Thoracic aorta (tissue), 2 donors: Measurements from ENCODE around the gene NEUROG3. TPM values are rescaled to one million over a fixed set of nuclear protein-coding genes. Genes with fewer than 3 reads are reported as not detected.

Experiments used
- ATAC-seq: fragments of 150-250 bp; one replicate; pipeline ENCODE4 v1.8.0; 2017; ENCODE audit warnings: low read depth; ENCODE audit not compliant: insufficient number of reproducible peaks, low FRiP score
- DNase-seq: peaks from one replicate; pipeline ENCODE4 v3.0.0-alpha.2; 2020; ENCODE audit warnings: low spot score
- H3K27ac ChIP-seq, 2 donors: fragments of 200-600 bp; sonication (generic); 1 replicate in 1 of 2; 2 replicates in 1 of 2; pipeline ENCODE4 v1.5.1; 2016; ENCODE audit warnings: mild to moderate bottlenecking in 2 of 2, moderate library complexity in 2 of 2
- H3K27me3 ChIP-seq: fragments of 200-600 bp; sonication (generic); replicated peaks from 2 replicates; pipeline ENCODE4 v1.6.0; 2016; ENCODE audit warnings: mild to moderate bottlenecking; ENCODE audit not compliant: insufficient read depth
- H3K36me3 ChIP-seq: fragments of 200-600 bp; sonication (generic); one replicate; pipeline ENCODE4 v1.5.1; 2016
- H3K4me1 ChIP-seq, 2 donors: fragments of 200-600 bp; sonication (generic); 1 replicate in 1 of 2; 2 replicates in 1 of 2; pipeline versions ENCODE4 v1.5.1 to v1.6.0; 2016; ENCODE audit warnings: low read depth in 2 of 2, mild to moderate bottlenecking in 1 of 2; ENCODE audit not compliant: control insufficient read depth in 1 of 2
- H3K4me3 ChIP-seq: fragments of 200-600 bp; sonication (generic); 2 replicates; pipeline ENCODE4 v1.5.1; 2016; ENCODE audit warnings: mild to moderate bottlenecking
- H3K9me3 ChIP-seq: fragments of 200-600 bp; sonication (generic); 2 replicates; pipeline ENCODE4 v1.5.1; 2016
- total RNA-seq, 2 donors: library from RNA; depleted of rRNA; stranded (reverse); fragments of >200 nt; gene quantifications; one replicate each; pipeline versions ENCODE4 v1.1.0 to v1.2.3, GENCODE V29; 2016
- TF ChIP-seq, protein P1 (sequence below): fragments of 200-600 bp; sonication (generic); IDR thresholded peaks from one replicate; pipeline ENCODE4 v1.5.1; 2019; ENCODE audit warnings: antibody characterized with exemption

Gene NEUROG3
- total RNA-seq, 2 donors from 2014 or later: 2.8 TPM; not detected in 1

- no peaks in the 10 kb centered on the region for H3K4me1 ChIP-seq
- H3K36me3 ChIP-seq: no peaks in the 10 kb centered on the region
- ATAC-seq: no peak
- peaks cover 7% of the 10 kb centered on the region for H3K9me3 ChIP-seq
- H3K27me3 ChIP-seq: no peaks in the 10 kb centered on the region
- H3K27ac ChIP-seq: no peak overlapping the region
- TF ChIP-seq, protein P1, sequence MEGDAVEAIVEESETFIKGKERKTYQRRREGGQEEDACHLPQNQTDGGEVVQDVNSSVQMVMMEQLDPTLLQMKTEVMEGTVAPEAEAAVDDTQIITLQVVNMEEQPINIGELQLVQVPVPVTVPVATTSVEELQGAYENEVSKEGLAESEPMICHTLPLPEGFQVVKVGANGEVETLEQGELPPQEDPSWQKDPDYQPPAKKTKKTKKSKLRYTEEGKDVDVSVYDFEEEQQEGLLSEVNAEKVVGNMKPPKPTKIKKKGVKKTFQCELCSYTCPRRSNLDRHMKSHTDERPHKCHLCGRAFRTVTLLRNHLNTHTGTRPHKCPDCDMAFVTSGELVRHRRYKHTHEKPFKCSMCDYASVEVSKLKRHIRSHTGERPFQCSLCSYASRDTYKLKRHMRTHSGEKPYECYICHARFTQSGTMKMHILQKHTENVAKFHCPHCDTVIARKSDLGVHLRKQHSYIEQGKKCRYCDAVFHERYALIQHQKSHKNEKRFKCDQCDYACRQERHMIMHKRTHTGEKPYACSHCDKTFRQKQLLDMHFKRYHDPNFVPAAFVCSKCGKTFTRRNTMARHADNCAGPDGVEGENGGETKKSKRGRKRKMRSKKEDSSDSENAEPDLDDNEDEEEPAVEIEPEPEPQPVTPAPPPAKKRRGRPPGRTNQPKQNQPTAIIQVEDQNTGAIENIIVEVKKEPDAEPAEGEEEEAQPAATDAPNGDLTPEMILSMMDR: no peak
- no peak for DNase-seq
- H3K4me3 ChIP-seq: no peak overlapping the region
Observed at GRCh38 chr10:69614130-69614529, 40.9 kb upstream of the NEUROG3 start.

DNA sequence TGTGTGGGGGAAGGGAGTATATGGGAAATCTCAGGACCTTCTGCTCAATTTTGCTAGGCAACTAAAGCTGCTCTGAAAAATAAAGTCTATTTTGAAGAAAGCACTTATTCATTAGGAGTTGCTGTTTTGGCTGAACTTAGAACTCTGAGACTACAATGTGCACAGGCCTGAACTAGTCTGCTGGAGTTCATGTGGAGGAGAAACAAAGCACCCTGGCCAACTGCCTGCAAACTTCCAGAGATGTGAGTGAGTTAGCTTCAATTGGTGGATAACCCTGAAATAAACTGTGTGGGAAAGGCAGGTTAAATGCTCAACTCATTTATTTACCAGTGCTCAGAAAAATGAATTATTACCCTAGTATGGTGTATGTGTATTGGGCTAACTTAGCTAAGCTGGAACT lies 39.5 kb upstream of the NEUROG3 start:
- Histone ChIP-seq H3K9me3 (peaks cover 10% of the 10 kb centered on the region), H3K4me3 (no peak overlapping the region), H3K36me3 (no peaks in the 10 kb centered on the region), H3K4me1 (no peaks in the 10 kb centered on the region), H3K27ac (no peak overlapping the region), H3K27me3 (no peaks in the 10 kb centered on the region)
- ATAC-seq (no peak), DNase-seq (no peak)
- TF ChIP-seq, protein P1: no peak

DNA sequence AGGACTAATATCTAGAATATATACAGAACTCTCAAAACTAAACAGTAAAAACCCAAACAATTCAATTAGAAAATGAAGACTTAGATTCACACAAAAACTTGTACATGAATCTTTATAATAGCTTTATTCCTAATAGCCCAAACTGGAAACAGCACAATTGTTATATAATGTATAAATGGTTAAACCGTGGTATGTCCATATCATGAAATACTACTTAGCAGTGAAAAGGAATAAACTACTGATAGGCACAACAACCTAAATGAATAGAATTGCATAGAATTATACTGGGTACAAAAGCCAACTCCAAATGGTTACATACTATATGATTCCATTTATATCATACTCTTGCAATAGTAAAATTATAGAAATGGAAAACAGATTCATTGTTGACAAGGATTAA lies 35.9 kb upstream of the NEUROG3 start:
- Histone ChIP-seq H3K4me3 (no peak overlapping the region), H3K27ac (no peak overlapping the region), H3K36me3 (no peaks in the 10 kb centered on the region), H3K4me1 (no peaks in the 10 kb centered on the region), H3K27me3 (no peaks in the 10 kb centered on the region), H3K9me3 (peaks cover 10% of the 10 kb centered on the region)
- DNase-seq (no peak), ATAC-seq (no peak)
- TF ChIP-seq, protein P1: no peak

GRCh38 chr10:69600761-69601330 lies 27.6 kb upstream of the NEUROG3 start:
- Histone ChIP-seq H3K36me3 (no peaks in the 10 kb centered on the region), H3K27ac (no peak overlapping the region), H3K4me1 (no peaks in the 10 kb centered on the region), H3K4me3 (no peak overlapping the region), H3K27me3 (no peaks in the 10 kb centered on the region), H3K9me3 (no peaks in the 10 kb centered on the region)
- TF ChIP-seq, protein P1: no peak
- no peak for ATAC-seq
- DNase-seq: no peak

DNA sequence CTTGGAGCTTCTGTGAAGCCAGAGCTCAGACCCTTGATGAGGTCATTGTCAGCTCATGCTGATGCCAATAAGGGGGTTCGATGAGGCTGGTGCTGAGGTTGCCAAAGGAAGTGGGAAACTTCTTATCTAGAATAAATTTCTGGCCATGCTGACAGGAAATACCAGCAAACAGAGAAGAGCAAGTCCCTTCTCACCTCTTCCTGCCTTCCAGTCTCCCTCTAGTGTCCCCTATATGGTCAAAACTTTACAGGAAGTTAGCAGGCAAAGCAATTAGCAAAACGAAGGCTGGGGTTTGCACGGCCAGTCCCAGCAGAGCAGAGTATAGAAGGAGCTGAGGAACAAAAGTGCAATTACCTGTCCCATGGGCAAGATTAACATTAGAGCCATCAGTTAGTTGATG lies 15.1 kb upstream of the NEUROG3 start:
- Histone ChIP-seq H3K27ac (no peak overlapping the region), H3K9me3 (no peaks in the 10 kb centered on the region), H3K27me3 (no peaks in the 10 kb centered on the region), H3K4me3 (no peak overlapping the region), H3K4me1 (no peaks in the 10 kb centered on the region), H3K36me3 (no peaks in the 10 kb centered on the region)
- ATAC-seq (no peak), DNase-seq (no peak)
- TF ChIP-seq, protein P1: no peak
